Renal pelvis (tissue), 4 donors: Measurements from ENCODE around the gene CHTF8. TPM values are rescaled to one million over a fixed set of nuclear protein-coding genes. Genes with fewer than 3 reads are reported as not detected.

Source experiments
- DNase-seq: peaks from one replicate; pipeline ENCODE4 v3.0.0-alpha.2; 2013
- polyA plus RNA-seq, 3 donors: library from polyadenylated mRNA; unstranded; fragments of 120-200 nt; gene quantifications; one replicate each; pipeline ENCODE4 v1.2.1, GENCODE V29; 2013; ENCODE audit not compliant: insufficient read length in 3 of 3

Gene CHTF8
- polyA plus RNA-seq, 3 donors = 159 to 188 (median 168) TPM

DNA sequence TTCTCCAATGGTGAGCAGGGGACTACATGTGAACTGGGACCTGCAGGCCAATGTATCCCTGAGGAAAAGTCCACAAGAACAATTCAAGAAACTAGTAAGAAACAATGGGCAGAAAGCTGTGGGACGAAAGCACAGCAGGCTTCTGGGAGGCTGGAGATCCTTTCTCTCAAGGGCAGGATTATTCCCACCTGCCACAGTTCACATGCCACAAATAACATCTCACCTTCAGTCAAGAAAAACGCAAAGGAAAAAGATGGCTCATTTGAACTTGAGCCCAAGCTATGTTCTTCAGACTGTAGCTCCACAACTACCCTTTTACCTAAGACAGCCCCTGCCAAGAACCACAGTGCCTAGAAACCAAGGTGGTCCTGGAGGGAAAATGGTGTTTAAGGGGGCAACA is 13.9 kb downstream of the CHTF8 start:
- no peak for DNase-seq

DNA sequence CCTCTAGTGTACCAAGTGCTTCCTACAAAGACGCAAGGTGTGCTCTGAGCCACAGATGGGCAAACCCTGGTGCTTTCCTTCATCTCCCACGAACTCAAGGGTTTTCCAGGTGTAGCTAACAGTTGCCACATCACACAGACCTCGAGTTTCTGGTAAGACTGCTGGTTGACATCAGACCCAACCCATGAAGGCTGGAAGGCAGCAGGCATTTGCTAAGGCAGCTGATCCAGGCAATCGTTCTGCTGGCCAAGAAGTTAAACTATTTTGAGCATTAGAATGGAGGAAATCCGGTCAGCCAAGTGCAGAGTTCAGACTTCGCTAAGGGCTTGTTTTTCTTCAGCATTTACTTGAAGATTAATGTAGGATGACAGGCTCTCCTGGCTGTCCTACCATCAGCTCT is 15.5 kb downstream of the CHTF8 start:
- DNase-seq = no peak

GRCh38 chr16:69116256-69116875 is 16.0 kb downstream of the CHTF8 start:
- no peak for DNase-seq

DNA sequence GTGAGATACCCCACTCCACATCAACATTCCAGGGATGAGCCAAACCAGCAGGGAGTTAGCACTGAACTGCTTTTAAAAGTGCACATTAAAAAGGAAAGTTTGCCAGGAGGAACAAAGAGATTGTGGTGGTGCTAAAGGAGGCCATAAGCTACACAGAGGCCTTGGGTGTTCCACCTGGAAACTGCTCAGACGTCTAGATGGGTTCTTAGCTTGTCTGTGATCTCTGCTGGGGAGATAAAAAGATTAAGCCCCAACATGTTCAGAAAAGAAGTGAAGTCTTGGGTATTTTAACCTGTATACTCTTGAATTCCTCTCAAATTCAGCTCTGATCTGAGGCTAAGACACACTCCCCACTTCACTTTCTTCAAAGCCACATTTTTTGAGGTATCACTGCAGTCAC is 16.6 kb downstream of the CHTF8 start:
- no peak for DNase-seq

- DNase-seq = no peak
Measured at GRCh38 chr16:69115361-69115760, 17.0 kb downstream of the CHTF8 start.

DNA sequence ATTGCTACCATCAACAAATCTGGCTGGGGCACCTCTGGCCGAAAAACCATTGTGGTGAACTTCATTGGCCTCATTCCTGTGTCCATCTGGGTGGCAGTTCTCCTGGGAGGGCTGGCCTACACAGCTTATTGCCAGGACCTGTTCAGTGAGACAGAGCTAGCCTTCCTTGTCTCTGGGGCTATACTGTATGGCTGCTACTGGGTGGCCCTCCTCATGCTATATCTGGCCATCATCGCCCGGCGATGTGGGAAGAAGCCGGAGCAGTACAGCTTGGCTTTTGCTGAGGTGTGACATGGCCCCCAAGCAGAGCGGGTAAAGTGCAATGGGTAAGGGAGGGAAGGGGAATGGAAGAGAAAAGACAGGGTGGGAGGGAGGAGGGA is 17.4 kb downstream of the CHTF8 start:
- DNase-seq = no peak

- DNase-seq = no peak
Measured at GRCh38 chr16:69114346-69114975, 17.9 kb downstream of the CHTF8 start.

GRCh38 chr16:69113216-69113615 is 19.2 kb downstream of the CHTF8 start:
- no peak for DNase-seq

DNA sequence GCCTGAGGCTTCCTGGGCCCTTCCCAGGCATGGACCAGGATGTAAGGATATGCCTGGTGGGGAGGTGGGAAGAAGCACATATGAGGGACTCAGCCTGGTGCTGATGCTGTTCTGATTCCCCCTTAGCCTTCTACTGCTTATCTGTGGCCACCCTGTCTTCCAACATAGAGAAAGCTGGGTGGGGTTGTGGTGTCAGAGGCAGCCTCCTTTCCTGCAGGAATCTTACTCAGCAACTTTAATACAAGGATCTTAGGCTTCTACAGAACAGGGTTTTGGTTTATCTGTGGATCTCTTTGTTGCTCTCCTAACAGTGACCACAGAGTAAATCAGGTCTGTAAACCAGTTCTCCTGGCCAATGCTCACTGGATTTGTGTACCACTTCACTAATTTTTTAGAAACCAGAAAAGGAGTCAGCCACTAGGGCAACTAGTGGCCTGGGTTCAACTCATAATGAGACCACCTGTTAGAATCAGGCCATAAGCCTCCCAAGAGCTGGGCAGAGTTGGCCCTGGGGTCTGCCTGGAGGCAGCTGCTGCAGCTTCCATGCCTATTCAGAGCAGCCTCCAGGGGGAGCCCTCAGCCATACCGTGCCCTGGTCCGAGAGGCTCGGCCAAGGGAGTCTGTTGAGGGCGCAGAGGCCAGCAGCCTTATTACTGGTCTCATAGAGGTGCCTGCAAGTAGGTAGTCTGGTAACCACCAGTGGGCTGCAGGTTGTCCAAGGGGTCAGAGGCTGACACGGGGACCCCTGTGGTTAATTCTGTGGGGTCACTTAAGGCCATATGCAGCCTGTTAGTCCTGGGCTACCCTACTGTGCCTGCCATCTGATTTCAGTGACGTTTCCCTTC is 19.9 kb downstream of the CHTF8 start:
- no peak for DNase-seq

GRCh38 chr16:69111876-69112230 is 20.5 kb downstream of the CHTF8 start:
- DNase-seq = no peak

DNA sequence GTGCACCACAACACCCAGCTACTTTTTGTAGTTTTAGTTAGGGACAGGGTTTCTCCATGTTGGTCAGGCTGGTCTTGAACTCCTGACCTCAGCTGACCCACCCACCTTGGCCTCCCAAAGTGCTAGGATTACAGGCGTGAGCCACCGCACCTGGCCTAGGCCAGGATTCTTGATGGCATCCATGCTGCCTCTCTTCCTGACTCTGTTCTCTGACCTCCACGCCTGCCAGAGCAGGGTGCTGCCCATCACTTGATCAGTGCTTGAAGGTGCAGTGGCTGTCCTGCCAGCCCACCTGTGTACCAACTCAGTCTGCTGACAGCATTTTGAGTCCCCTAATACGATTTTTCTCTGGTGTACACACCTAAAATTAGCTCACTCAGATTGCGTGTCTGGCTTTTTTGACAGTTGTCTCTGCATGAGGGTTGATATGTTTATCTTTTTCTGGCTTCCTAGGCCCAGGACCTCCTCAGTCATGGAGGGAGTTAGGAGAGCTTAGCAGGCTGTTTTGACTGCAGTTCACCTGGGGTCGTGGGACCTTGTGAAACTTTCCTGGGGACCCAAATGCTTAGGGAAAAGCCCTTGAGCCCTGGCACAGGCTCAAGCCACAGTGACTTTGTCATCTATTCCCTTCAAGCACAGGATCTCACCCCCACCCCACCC is 21.0 kb downstream of the CHTF8 start:
- no peak for DNase-seq

DNA sequence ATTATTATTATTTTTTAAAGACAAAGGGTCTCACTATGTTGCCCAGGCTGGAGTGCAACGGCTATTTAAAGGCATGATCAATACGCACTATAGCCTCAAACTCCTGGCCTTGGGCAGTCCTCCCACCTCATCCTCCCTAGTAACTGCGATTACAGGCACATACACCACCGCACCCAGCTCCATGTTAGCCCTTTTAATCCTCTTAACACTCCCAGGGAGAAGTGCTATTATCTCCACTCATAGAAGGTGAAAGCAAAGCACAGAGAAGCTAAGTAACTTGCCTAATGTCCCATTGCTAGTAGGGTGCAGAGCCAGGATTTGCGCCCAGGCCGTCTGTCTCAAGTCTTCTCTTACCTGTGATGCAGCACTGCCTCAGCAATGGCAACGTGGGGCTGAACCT is 22.0 kb downstream of the CHTF8 start:
- DNase-seq = no peak

GRCh38 chr16:69109486-69110270 is 22.7 kb downstream of the CHTF8 start:
- DNase-seq = no peak

- DNase-seq = no peak
Measured at GRCh38 chr16:69108905-69109252, 23.5 kb downstream of the CHTF8 start.

GRCh38 chr16:69108064-69108904 is 24.1 kb downstream of the CHTF8 start:
- no peak for DNase-seq

DNA sequence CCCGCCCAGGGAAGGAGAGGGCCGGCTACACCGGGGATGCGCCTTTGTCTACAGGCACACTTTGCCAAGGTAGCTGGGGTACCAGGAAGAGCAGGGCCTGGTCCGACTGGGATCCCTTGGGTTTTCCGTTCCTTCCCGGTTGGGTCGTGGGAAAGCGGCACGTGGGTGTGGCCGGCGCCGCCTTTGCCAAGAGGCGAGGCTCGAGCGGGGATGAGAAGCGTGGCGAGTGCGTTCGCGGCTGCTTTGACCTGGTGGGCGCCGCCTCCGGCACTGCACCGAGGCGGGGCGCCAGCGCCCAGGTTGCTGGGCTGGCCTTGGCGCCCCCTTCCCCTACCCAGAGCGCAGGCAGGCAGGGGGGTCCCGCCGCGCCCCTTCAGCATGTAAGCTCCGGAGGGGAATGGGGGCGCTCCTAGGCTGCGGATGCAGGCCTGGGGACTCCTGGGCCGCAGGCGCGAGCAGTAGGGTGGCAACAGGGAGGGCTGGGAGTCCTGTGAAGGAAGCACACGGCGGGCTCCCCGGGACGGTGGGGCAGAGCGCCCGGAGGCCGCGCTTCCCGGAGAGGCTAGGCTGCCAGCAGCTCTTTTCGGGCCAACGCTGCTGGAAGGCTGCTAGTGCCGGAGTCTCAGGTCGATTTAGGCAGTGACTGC is 24.9 kb downstream of the CHTF8 start:
- no peak for DNase-seq

- DNase-seq = no peak
Measured at GRCh38 chr16:69106491-69107315, 25.7 kb downstream of the CHTF8 start.

GRCh38 chr16:69105501-69106361 is 26.7 kb downstream of the CHTF8 start, which contains the start of gene HAS3:
TSS of gene HAS3 (plus strand) at chr16:69105653. CDS start at chr16:69109396, 3,743 bp downstream.
- DNase-seq = peak; percentile 72
